Activated CD8-positive, alpha-beta memory T cell treated with anti-CD3 and anti-CD28 coated beads for 1 hour (primary cell): ENCODE results near the gene OSBPL6.

Source experiments
- DNase-seq, 2 donors: peaks; one replicate each; pipeline ENCODE4 v3.0.0-alpha.2; 2020; ENCODE audit warnings: low read depth in 1 of 2; ENCODE audit errors: extremely low read depth in 1 of 2

Gene OSBPL6

GRCh38 chr2:178269438-178270224 lies 75.3 kb downstream of the OSBPL6 start:
- no peak for DNase-seq

DNA sequence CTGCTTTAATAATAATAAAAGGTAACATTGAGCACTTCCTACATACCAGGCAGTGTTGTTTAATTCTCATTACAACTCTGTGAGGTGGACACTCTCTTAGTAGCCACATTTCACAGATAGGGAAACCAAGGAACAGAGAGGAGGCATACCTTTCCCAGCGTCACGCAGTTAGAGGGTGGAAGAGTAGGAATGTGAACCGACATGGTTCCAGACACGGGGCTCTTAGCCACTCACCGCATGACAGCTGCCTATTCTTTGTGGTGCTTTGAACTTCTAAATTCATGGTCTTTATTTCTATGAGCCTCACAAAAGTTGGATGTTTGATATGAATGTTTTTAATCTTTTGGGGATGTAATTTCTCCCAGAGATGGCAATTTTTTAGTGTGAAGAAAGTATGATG lies 76.0 kb downstream of the OSBPL6 start:
- no peak for DNase-seq

DNA sequence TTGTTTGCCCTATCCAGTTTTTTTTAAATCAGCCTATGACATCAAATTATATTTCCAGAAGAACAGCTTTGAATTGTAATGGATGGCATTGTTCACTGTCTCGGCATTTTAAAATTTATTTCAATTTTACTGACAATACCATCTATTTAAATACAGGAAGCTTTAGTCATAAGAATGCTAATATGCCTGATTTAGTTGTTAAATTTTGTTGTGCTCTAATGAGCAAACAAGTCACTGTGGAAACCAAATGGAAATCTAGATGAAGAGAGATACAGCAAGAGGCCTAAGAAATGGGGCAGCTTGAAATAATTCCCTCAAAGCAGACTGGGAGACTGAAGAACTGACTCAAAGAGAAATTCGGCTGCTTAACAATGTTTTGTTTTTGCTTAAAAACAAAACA lies 76.8 kb downstream of the OSBPL6 start:
- DNase-seq: no peak

DNA sequence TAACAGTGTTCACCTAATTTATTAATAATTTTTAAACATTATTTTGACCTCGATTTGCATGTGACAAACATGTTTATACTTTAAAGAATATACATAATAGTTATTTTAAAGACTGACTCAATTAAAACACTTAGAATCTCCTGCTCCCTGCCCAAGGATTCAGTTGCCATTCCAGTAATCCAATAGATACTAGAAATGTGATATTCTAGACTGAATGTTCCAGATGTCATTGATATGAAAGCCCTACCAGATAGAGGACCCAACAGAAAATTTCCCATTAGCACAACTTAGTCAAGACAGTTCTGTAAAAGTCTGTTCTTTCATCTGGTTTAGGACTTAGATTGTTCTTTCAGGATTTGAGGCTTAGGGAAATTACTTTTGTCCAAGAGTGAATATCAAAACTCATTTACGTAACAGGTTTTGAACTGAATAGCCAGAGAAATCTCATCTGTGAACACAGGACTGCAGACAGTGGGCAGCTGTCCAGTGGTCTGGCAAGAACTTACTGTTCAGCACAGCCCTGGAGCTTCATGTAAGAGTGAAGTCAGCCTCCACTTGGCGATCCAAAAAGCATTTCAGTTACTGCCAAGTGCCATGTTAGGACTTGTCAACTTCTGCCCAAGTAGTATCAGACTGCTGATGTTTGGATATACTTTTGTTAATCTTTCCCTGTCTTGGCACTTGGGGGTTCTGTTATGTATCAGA lies 77.5 kb downstream of the OSBPL6 start:
- no peak for DNase-seq

GRCh38 chr2:178273787-178274360 lies 79.6 kb downstream of the OSBPL6 start:
- DNase-seq: no peak

DNA sequence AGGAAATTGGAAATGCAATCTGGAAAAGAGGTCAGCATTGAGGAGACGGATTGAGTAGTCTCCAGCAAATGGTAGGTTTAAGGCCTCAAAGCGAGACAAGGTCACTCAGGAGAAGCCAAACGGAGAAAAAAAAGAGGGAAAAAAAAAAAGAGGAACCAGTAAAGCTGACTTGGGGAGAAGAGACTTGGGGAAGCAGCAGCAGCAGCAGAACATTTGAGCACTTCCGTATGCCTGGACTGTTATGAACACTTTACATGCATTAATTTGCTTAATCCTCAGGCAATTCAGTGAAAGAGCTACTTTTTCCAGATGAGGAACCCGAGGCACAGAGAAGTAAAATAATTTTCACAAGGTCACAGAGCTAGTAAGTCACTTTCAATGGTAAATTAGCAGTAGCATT lies 81.3 kb downstream of the OSBPL6 start:
- DNase-seq: no peak

- DNase-seq: no peak
Observed at GRCh38 chr2:178277741-178278197, 83.5 kb downstream of the OSBPL6 start.

GRCh38 chr2:178279142-178279541 lies 84.8 kb downstream of the OSBPL6 start:
- no peak for DNase-seq

GRCh38 chr2:178279636-178280035 lies 85.3 kb downstream of the OSBPL6 start:
- DNase-seq: no peak

GRCh38 chr2:178280244-178280852 lies 86.0 kb downstream of the OSBPL6 start:
- DNase-seq: no peak

GRCh38 chr2:178282075-178282815 lies 87.9 kb downstream of the OSBPL6 start:
- DNase-seq: no peak

GRCh38 chr2:178283341-178283918 lies 89.1 kb downstream of the OSBPL6 start:
- no peak for DNase-seq

- DNase-seq: no peak
Observed at GRCh38 chr2:178284613-178285286, 90.4 kb downstream of the OSBPL6 start.

GRCh38 chr2:178285287-178285615 lies 90.9 kb downstream of the OSBPL6 start:
- no peak for DNase-seq

- DNase-seq: no peak
Observed at GRCh38 chr2:178286636-178287035, 92.3 kb downstream of the OSBPL6 start.

- no peak for DNase-seq
Observed at GRCh38 chr2:178287652-178288344, 93.5 kb downstream of the OSBPL6 start.

- DNase-seq: no peak
Observed at GRCh38 chr2:178291703-178292102, 97.4 kb downstream of the OSBPL6 start.

- DNase-seq: no peak
Observed at GRCh38 chr2:178292586-178292985, 98.3 kb downstream of the OSBPL6 start.

- no peak for DNase-seq
Observed at GRCh38 chr2:178295115-178295514, 100.8 kb downstream of the OSBPL6 start.
